H9 (cell line): Measurements from ENCODE around the gene SOX18. TPM values are rescaled to one million over a fixed set of nuclear protein-coding genes. Genes with fewer than 3 reads are reported as not detected.

Experiments
- DNase-seq: peaks from one replicate; pipeline ENCODE4 v3.0.0-alpha.2; 2017
- H2AFZ ChIP-seq: one replicate; pipeline ENCODE4 v1.6.1; 2013; ENCODE audit warnings: mild to moderate bottlenecking, low read length, control low read depth, moderate library complexity
- H2AK5ac ChIP-seq: 2 replicates; pipeline ENCODE4 v1.6.1; 2013; ENCODE audit warnings: low read length, control low read depth, mixed read lengths; ENCODE audit not compliant: insufficient read length
- H2BK120ac ChIP-seq: one replicate; pipeline ENCODE4 v1.6.1; 2013; ENCODE audit warnings: low read depth, mild to moderate bottlenecking, low read length, control low read depth, inconsistent platforms; ENCODE audit not compliant: poor library complexity, severe bottlenecking
- H2BK12ac ChIP-seq: 2 replicates; pipeline ENCODE4 v1.6.1; 2013; ENCODE audit warnings: low read length, control low read depth, mixed read lengths, low read depth; ENCODE audit not compliant: insufficient read length
- H2BK15ac ChIP-seq: 2 replicates; pipeline ENCODE4 v1.6.1; 2013; ENCODE audit warnings: low read depth, low read length, control low read depth
- H2BK20ac ChIP-seq: one replicate; pipeline ENCODE4 v1.6.1; 2013; ENCODE audit warnings: low read depth, mild to moderate bottlenecking, low read length, control low read depth, inconsistent platforms; ENCODE audit not compliant: poor library complexity, severe bottlenecking
- H2BK5ac ChIP-seq: 2 replicates; pipeline ENCODE4 v1.6.1; 2013; ENCODE audit warnings: low read length, control low read depth, mixed read lengths; ENCODE audit not compliant: insufficient read length
- H3K14ac ChIP-seq: 2 replicates; pipeline ENCODE4 v1.6.1; 2013; ENCODE audit warnings: low read length, control low read depth; ENCODE audit not compliant: insufficient read depth
- H3K18ac ChIP-seq: 2 replicates; pipeline ENCODE4 v1.6.1; 2013; ENCODE audit warnings: low read depth, mild to moderate bottlenecking, mixed read lengths, low read length, control low read depth; ENCODE audit not compliant: insufficient read length
- H3K23ac ChIP-seq: 2 replicates; pipeline ENCODE4 v1.6.1; 2013; ENCODE audit warnings: low read length, control low read depth, mixed read lengths, low read depth; ENCODE audit not compliant: insufficient read length
- H3K23me2 ChIP-seq: 2 replicates; pipeline ENCODE4 v1.6.1; 2013; ENCODE audit warnings: low read depth, mild to moderate bottlenecking, mixed read lengths, low read length, control low read depth; ENCODE audit not compliant: insufficient read length, poor library complexity, severe bottlenecking
- H3K27ac ChIP-seq: 2 replicates; pipeline ENCODE4 v1.5.1; 2013; ENCODE audit warnings: low read length, control low read depth, mixed read lengths, low read depth; ENCODE audit not compliant: insufficient read length
- H3K27me3 ChIP-seq: 2 replicates; pipeline ENCODE4 v1.6.1; 2013; ENCODE audit warnings: low read length, control low read depth, inconsistent platforms; ENCODE audit not compliant: insufficient read depth
- H3K4ac ChIP-seq: 2 replicates; pipeline ENCODE4 v1.6.1; 2013; ENCODE audit warnings: low read depth, mild to moderate bottlenecking, control low read depth, inconsistent platforms, low read length, moderate library complexity
- H3K4me1 ChIP-seq: 2 replicates; pipeline ENCODE4 v1.6.1; 2013; ENCODE audit warnings: low read length, control low read depth, inconsistent platforms; ENCODE audit not compliant: insufficient read depth
- H3K4me2 ChIP-seq: 2 replicates; pipeline ENCODE4 v1.6.1; 2013; ENCODE audit warnings: low read length, control low read depth, mixed read lengths; ENCODE audit not compliant: insufficient read length, insufficient read depth
- H3K56ac ChIP-seq: 2 replicates; pipeline ENCODE4 v1.6.1; 2013; ENCODE audit warnings: low read depth, mild to moderate bottlenecking, mixed read lengths, low read length, control low read depth; ENCODE audit not compliant: insufficient read length
- H3K79me1 ChIP-seq: 2 replicates; pipeline ENCODE4 v1.6.1; 2013; ENCODE audit warnings: low read depth, mild to moderate bottlenecking, moderate library complexity, low read length, control low read depth, inconsistent platforms; ENCODE audit not compliant: insufficient read depth, poor library complexity, severe bottlenecking
- H3K79me2 ChIP-seq: 2 replicates; pipeline ENCODE4 v1.6.1; 2013; ENCODE audit warnings: low read length, control low read depth, inconsistent platforms; ENCODE audit not compliant: insufficient read depth
- H3K9ac ChIP-seq: 2 replicates; pipeline ENCODE4 v1.6.1; 2013; ENCODE audit warnings: low read length, control low read depth, mixed read lengths; ENCODE audit not compliant: insufficient read length; ENCODE audit errors: extremely low read depth
- H3K9me3 ChIP-seq: one replicate; pipeline ENCODE4 v1.6.1; 2013; ENCODE audit warnings: low read depth, low read length, inconsistent platforms; ENCODE audit not compliant: control insufficient read depth
- H3T11ph ChIP-seq: one replicate; pipeline ENCODE4 v1.6.1; 2013; ENCODE audit warnings: mild to moderate bottlenecking, low read length, control low read depth, inconsistent platforms
- H4K20me1 ChIP-seq: one replicate; pipeline ENCODE4 v1.6.1; 2013; ENCODE audit not compliant: control insufficient read depth, insufficient read length, insufficient read depth
- H4K5ac ChIP-seq: 2 replicates; pipeline ENCODE4 v1.6.1; 2013; ENCODE audit warnings: low read depth, mild to moderate bottlenecking, mixed read lengths, low read length, control low read depth; ENCODE audit not compliant: insufficient read length
- H4K8ac ChIP-seq: replicated peaks from 2 replicates; pipeline ENCODE4 v1.6.1; 2013; ENCODE audit warnings: low read length, control low read depth, mixed read lengths, low read depth; ENCODE audit not compliant: insufficient read length
- H4K91ac ChIP-seq: 2 replicates; pipeline ENCODE4 v1.6.1; 2013; ENCODE audit warnings: low read depth, mild to moderate bottlenecking, moderate library complexity, mixed read lengths, low read length, control low read depth; ENCODE audit not compliant: insufficient read length
- H3K27ac Mint-ChIP-seq, 3 experiments: 2 replicates in 2 of 3; 3 replicates in 1 of 3; pipeline ENCODE4 v1.8.0; 2020 to 2021; ENCODE audit warnings: mixed read lengths in 3 of 3, mild to moderate bottlenecking in 1 of 3, moderate library complexity in 1 of 3
- H3K27me3 Mint-ChIP-seq: 2 replicates; pipeline ENCODE4 v1.8.0; 2021; ENCODE audit warnings: low read depth, mild to moderate bottlenecking, moderate library complexity, mixed read lengths
- H3K36me3 Mint-ChIP-seq, 3 experiments: 2 replicates in 2 of 3; 3 replicates in 1 of 3; pipeline ENCODE4 v1.8.0; 2020 to 2021; ENCODE audit warnings: low read depth in 3 of 3, mixed read lengths in 3 of 3; ENCODE audit not compliant: insufficient read depth in 1 of 3
- H3K4me1 Mint-ChIP-seq, 2 experiments: 2 replicates each; pipeline ENCODE4 v1.8.0; 2020; ENCODE audit warnings: mixed read lengths in 2 of 2
- H3K4me3 Mint-ChIP-seq, 2 experiments: 2 replicates in 1 of 2; 3 replicates in 1 of 2; pipeline ENCODE4 v1.8.0; 2020 to 2021; ENCODE audit warnings: mild to moderate bottlenecking in 2 of 2, mixed read lengths in 2 of 2, moderate library complexity in 1 of 2
- H3K9me3 Mint-ChIP-seq, 2 experiments: 2 replicates in 1 of 2; 3 replicates in 1 of 2; pipeline ENCODE4 v1.8.0; 2020; ENCODE audit warnings: mild to moderate bottlenecking in 2 of 2, mixed read lengths in 2 of 2, moderate library complexity in 1 of 2
- CTCF ChIP-seq: fragments of 200-600 bp; sonication (generic); conservative IDR thresholded peaks from 3 replicates; pipeline ENCODE4 v1.8.0; 2021; ENCODE audit warnings: antibody characterized with exemption, mild to moderate bottlenecking
- WGBS: extraction: QIAGEN DNeasy Blood & Tissue Kit; methylation state at CpG from one replicate; pipeline ENCODE4 v1.1.7; 2013; ENCODE audit warnings: missing lambda C conversion rate, low lambda C conversion rate, mixed read lengths; ENCODE audit not compliant: insufficient read length; ENCODE audit errors: extremely low coverage; 5-methylcytosine and 5-hydroxymethylcytosine counted together
- total RNA-seq: library from RNA; stranded (reverse); gene quantifications from 2 replicates; pipeline ENCODE4 v1.2.1, GENCODE V29; 2021

SOX18 gene
- total RNA-seq, 1 experiment from 2014 or later: 2.0 TPM

- no peak overlapping the region for H3K18ac ChIP-seq
These were observed 15.4 kb downstream of the SOX18 start for GRCh38 chr20:64033981-64034493.

More at GRCh38 chr20:64033981-64034493, 15.4 kb downstream of the SOX18 start:
- Histone ChIP-seq H2AK5ac (no peak overlapping the region), H4K20me1 (no peaks in the 10 kb centered on the region), H2BK5ac (no peak overlapping the region), H4K91ac (no peak overlapping the region), H3K79me2 (no peaks in the 10 kb centered on the region), H3K14ac (no peak overlapping the region), H3K4me2 (no peak overlapping the region), H3K23me2 (peaks cover 11% of the 10 kb centered on the region), H3K4ac (no peak overlapping the region), H2BK15ac (no peak overlapping the region), H3K79me1 (no peaks in the 10 kb centered on the region), H3K23ac (no peak overlapping the region), H3K4me1 (no peaks in the 10 kb centered on the region; the same call in 1 of the 2 replicates), H3K27me3 (no peaks in the 10 kb centered on the region), H3K9me3 (no peaks in the 10 kb centered on the region), H2BK20ac (no peak overlapping the region), H3T11ph (no peak overlapping the region), H4K8ac (no peak overlapping the region), H2BK120ac (no peak overlapping the region), H3K9ac (no peak overlapping the region), H2AFZ (no peak overlapping the region), H3K56ac (no peak overlapping the region), H2BK12ac (no peak overlapping the region), H3K27ac (no peak overlapping the region), H4K5ac (no peak overlapping the region)
- H3K4me1 Mint-ChIP-seq: peaks cover 21 to 23% of the 10 kb centered on the region in 2 experiments
- no peak for DNase-seq
- WGBS: no CpG with 5 or more reads among the region's 11 CpGs
- no peak overlapping the region for H3K4me3 Mint-ChIP-seq
- TF ChIP-seq CTCF: no peak
- H3K27ac Mint-ChIP-seq: peak overlapping the region in 2 of 3 experiments; percentile 52 to 89; a peak in 2 of 7 replicates
- no peaks in the 10 kb centered on the region; a peak in 1 of 5 replicates for H3K9me3 Mint-ChIP-seq
- peaks cover 7% of the 10 kb centered on the region for H3K27me3 Mint-ChIP-seq
- H3K36me3 Mint-ChIP-seq: peaks cover 14 to 50% (median 38%) of the 10 kb centered on the region in 3 experiments; a peak in 6 of 7 replicates
